ENCODE results near the gene ARL14EPL. TPM values are rescaled to one million over a fixed set of nuclear protein-coding genes. Genes with fewer than 3 reads are reported as not detected.

ARL14EPL gene
- total RNA-seq, 1 donor: not detected

Other genes starting within 250 kb of the ARL14EPL start
- 0.27 TPM for gene CDO1, start 215.8 kb upstream of the ARL14EPL start, total RNA-seq
- 16.2 TPM for gene ATG12, start 190.9 kb upstream of the ARL14EPL start, total RNA-seq
- 12.1 TPM for gene AP3S1, start 190.5 kb upstream of the ARL14EPL start, total RNA-seq
- gene LVRN, start 70.0 kb upstream of the ARL14EPL start, total RNA-seq: not detected
- 20.2 TPM for gene COMMD10, start 52.6 kb downstream of the ARL14EPL start, total RNA-seq